ENCODE data around the gene TMBIM1.
A peak's percentile ranks its signal among the peaks of the same experiment; 100 is the strongest.

TMBIM1 gene

GRCh38 chr2:218272531-218273212, 19.6 kb downstream of the TMBIM1 start:
- in situ Hi-C loops (cut with MboI; ENCODE audit: low pct_unique_long_range_greater_than_20kb, low sequenced_read_pairs, unreplicated experiment) = no loop called here
- peak; percentile 77 for DNase-seq (ENCODE audit: low spot score)
- TF ChIP-seq, protein P1, sequence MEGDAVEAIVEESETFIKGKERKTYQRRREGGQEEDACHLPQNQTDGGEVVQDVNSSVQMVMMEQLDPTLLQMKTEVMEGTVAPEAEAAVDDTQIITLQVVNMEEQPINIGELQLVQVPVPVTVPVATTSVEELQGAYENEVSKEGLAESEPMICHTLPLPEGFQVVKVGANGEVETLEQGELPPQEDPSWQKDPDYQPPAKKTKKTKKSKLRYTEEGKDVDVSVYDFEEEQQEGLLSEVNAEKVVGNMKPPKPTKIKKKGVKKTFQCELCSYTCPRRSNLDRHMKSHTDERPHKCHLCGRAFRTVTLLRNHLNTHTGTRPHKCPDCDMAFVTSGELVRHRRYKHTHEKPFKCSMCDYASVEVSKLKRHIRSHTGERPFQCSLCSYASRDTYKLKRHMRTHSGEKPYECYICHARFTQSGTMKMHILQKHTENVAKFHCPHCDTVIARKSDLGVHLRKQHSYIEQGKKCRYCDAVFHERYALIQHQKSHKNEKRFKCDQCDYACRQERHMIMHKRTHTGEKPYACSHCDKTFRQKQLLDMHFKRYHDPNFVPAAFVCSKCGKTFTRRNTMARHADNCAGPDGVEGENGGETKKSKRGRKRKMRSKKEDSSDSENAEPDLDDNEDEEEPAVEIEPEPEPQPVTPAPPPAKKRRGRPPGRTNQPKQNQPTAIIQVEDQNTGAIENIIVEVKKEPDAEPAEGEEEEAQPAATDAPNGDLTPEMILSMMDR (IDR thresholded peaks at IDR 0.05; ENCODE audit: extremely low read depth, insufficient read depth, missing control alignments) = peak; percentile 94

GRCh38 chr2:218271865-218272530, 20.3 kb downstream of the TMBIM1 start:
- in situ Hi-C loops (cut with MboI; ENCODE audit: low pct_unique_long_range_greater_than_20kb, low sequenced_read_pairs, unreplicated experiment) = no loop called here
- TF ChIP-seq, protein P1 (IDR thresholded peaks at IDR 0.05; ENCODE audit: extremely low read depth, insufficient read depth, missing control alignments) = no peak
- no peak for DNase-seq (ENCODE audit: low spot score)

- TF ChIP-seq, protein P1 (IDR thresholded peaks at IDR 0.05; ENCODE audit: extremely low read depth, insufficient read depth, missing control alignments) = no peak
- in situ Hi-C loops (cut with MboI; ENCODE audit: low pct_unique_long_range_greater_than_20kb, low sequenced_read_pairs, unreplicated experiment) = no loop called here
Measured at GRCh38 chr2:218271487-218271797, 20.9 kb downstream of the TMBIM1 start.

GRCh38 chr2:218270721-218271486, 21.4 kb downstream of the TMBIM1 start:
- DNase-seq (ENCODE audit: low spot score) = no peak
- in situ Hi-C loops (cut with MboI; ENCODE audit: low pct_unique_long_range_greater_than_20kb, low sequenced_read_pairs, unreplicated experiment) = no loop called here
- TF ChIP-seq, protein P1 (IDR thresholded peaks at IDR 0.05; ENCODE audit: extremely low read depth, insufficient read depth, missing control alignments) = no peak

More at GRCh38 chr2:218271487-218271797, 20.9 kb downstream of the TMBIM1 start:
- no peak for DNase-seq (ENCODE audit: low spot score)

DNA sequence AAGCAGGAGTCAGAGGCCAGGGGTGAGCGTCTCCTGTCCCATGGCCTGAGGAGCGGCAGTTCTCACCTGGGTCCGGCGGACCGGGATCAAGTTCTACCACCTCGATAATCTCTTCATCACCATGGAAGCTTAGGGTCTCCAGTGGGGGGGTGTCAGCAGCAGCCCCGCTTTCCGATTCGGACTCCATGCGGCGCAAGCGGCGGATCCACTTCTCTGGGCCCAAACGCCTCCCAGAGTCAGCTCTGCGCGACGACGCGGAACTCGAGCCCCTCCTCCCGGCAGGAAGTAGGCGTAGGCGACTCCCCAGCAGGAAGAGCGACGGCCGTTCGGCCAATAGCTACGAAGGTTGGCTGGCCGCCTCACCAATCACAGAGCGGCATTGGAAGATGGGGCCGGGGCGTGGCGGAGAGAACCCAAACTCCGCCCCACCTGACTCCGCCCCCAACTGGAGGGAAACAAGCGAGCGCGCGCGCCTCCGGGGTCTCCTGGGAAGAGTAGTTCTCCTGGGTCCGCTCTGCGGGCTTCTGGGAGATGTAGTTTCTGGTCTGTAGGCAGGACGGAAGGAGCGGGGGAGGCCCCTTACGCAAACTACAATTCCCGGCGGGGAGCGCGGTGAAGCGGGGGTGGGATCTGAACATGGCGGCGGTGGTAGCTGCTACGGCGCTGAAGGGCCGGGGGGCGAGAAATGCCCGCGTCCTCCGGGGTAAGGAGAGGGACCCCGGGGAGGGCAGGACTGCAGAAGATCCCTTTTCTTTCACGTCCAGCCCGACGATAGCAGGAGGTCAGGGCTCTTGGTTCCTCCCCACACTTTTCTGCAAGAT, 22.2 kb downstream of the TMBIM1 start, which contains the start of the genes AAMP and PNKD:
Gene AAMP (minus strand): TSS at position 238 of the 821 bp plus-strand sequence. CDS start 51 bp downstream, at position 187.
Gene PNKD (plus strand): TSS at position 620 of the 821 bp plus-strand sequence. CDS start 17 bp downstream, at position 637.
- TF ChIP-seq, protein P1 (IDR thresholded peaks at IDR 0.05; ENCODE audit: extremely low read depth, insufficient read depth, missing control alignments) = no peak
- DNase-seq (ENCODE audit: low spot score) = peak; percentile 98
- in situ Hi-C loops (cut with MboI; ENCODE audit: low pct_unique_long_range_greater_than_20kb, low sequenced_read_pairs, unreplicated experiment) = no loop called here

DNA sequence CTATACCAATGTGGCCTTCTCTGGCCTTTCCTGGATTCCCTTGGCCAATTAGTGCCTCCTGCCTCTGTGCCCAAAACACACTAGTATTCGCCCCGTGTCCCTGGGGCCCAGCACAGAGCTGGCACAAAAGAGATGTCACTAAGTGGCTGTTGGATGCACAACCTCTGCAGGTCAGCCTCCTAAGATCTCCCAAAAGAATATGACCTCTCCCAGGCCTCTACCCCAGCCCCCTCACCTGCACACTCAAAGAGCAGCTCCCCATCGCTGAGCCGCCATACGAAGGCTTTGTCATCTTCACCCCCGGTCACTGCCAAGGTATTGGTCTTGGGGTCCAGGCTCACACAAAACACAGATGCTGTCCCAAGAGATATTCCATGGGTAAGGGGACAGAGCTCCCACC, 25.0 kb downstream of the TMBIM1 start:
- TF ChIP-seq, protein P1 (IDR thresholded peaks at IDR 0.05; ENCODE audit: extremely low read depth, insufficient read depth, missing control alignments) = no peak
- DNase-seq (ENCODE audit: low spot score) = no peak
- in situ Hi-C loops (cut with MboI; ENCODE audit: low pct_unique_long_range_greater_than_20kb, low sequenced_read_pairs, unreplicated experiment) = no loop called here

Data from GM13977 (cell line).